NCI-H187 (cell line): ENCODE measurements around the gene LDB2.
"Not testable (repeated sequence)": the region's sequence is repeated elsewhere in the genome, so short reads cannot be mapped to it uniquely, and the experiment has no call there.

ENCODE experiments used
- DNase-seq, 2 experiments: peaks; one replicate each; lab custom pipeline; 2025; lab: John Stamatoyannopoulos, UW

LDB2 gene

GRCh38 chr4:16897991-16898827, at the start of gene LDB2:
TSS of gene LDB2 (minus strand) at chr4:16898645.
- DNase-seq, result no peak

DNA sequence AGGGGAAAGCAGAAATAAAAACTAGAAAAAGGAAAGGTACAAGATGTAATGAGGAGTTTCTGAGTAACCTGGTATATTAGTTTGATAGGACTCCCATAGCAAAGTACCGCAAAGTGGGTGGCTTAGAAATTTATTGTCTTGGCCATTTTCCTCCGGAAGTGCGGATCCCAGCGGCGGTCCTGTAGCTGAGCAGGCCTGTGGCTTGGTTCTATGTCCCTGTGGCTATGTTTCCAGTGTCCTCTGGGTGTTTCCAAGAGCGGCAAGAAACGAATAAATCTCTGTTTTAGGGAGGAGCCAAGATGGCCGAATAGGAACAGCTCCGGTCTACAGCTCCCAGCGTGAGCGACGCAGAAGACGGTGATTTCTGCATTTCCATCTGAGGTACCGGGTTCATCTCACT, 44.0 kb upstream of the LDB2 start:
- no peak for DNase-seq

GRCh38 chr4:16939178-16939577, 40.7 kb upstream of the LDB2 start:
- DNase-seq, result no peak

GRCh38 chr4:16938512-16939040, 40.1 kb upstream of the LDB2 start:
- DNase-seq, result no peak

DNA sequence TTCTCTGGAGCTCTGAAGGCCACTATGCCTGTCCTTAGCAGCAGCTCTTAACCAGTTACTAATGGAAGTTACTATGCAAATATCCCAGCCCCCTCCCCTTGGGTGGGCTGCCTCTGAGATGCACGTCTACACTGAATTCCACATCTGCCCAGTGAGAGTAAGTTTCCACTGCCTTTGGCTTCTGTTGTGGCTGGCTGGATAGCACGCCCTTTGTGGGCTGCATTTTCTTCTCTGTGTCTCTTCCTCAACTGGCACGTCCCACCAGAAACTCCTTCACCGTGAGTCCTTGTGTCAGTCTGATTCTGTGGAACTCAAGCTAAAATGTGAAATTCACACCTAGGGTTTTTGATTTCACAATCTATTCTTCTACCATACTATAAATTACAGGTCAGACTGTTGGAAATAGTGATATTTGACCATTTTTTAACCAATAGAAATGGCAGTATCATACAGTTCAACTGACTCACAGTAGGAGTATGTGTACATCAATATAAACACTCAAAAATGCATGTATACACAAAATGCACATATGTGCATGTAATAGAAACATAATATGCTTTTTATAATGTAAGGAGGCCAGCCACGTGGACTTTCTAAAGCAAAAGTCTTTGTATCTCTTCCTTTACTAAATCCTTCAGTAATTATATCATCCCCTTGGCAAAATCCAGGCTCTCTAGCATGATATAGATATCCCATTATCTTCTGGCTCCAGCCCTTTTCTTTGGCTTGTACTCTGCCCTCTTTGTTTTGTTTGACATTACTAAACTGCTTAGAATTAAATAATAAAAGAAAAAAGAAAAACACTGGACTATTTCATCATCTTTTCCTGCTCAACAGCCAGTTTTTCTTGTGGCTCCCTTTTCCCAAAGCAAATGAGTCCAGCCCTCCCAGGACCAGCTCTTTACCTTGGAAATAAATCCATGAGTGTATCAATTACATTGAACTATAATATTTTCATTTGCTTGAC, 33.2 kb upstream of the LDB2 start:
- no peak for DNase-seq

GRCh38 chr4:16926214-16926613, 27.8 kb upstream of the LDB2 start:
- no peak for DNase-seq

DNA sequence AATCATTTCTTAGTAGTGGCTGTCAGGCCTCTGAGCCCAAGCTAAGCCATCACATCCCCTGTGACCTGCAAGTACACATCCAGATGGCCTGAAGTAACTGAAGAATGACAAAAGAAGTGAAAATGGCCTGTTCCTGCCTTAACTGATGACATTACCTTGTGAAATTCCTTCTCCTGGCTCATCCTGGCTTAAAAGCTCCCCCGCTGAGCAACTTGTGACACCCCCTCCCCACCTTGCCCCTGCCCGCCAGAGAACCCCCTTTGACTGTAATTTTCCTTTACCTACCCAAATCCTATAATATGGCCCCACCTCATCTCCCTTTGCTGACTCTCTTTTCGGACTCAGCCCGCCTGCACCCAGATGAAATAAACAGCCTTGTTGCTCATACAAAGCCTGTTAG, 20.3 kb upstream of the LDB2 start:
- not testable (repeated sequence) for DNase-seq

GRCh38 chr4:16916719-16917337, 18.4 kb upstream of the LDB2 start:
- DNase-seq, result peak; percentile 11 to 25

GRCh38 chr4:16916031-16916430, 17.6 kb upstream of the LDB2 start:
- no peak for DNase-seq

DNA sequence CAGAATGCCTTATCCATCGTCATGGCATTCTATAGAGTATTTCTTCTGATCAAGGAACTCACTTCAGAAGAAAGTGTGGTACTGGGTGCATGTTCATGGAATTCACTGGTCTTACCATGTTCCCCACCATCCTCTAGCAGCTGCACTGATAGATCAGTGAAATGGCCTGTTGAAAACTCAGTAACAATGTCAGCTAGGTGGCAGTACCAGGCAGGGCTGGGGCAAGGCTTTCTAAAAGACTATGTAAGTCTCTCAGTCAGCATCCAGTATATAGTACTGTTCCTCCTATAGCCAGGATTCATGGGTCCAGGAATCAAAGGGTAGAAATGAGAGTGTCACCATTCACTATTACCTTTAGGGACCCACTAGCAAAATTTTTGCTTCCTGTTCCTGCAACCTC, 15.8 kb upstream of the LDB2 start:
- no peak for DNase-seq

GRCh38 chr4:16912896-16913295, 14.5 kb upstream of the LDB2 start:
- DNase-seq, result no peak

DNA sequence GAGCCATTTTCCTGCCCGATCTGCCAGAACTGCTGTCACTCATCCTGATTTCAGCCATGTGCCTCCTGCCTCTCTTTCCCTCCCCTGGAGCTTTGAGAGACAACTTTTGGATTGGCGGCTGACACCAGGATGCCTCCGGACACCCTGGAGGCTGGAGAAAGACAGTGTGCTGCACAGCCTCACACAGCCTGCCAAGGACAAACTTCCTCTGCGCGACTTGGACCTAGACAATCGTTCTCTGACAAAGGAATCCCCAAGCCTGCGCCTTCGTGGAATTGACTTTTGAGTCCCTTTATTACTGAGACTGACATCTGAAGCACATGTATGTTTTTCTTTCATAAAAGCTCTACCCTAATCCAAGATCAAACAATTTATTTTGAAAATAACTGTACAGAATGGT, 10.8 kb upstream of the LDB2 start:
- DNase-seq, result no peak

GRCh38 chr4:16908377-16909021, 10.1 kb upstream of the LDB2 start:
- DNase-seq, result no peak

GRCh38 chr4:16900325-16900724, 1.9 kb upstream of the LDB2 start:
- DNase-seq, result no peak

GRCh38 chr4:16896881-16897750, 1.3 kb downstream of the LDB2 start:
- DNase-seq, result no peak

DNA sequence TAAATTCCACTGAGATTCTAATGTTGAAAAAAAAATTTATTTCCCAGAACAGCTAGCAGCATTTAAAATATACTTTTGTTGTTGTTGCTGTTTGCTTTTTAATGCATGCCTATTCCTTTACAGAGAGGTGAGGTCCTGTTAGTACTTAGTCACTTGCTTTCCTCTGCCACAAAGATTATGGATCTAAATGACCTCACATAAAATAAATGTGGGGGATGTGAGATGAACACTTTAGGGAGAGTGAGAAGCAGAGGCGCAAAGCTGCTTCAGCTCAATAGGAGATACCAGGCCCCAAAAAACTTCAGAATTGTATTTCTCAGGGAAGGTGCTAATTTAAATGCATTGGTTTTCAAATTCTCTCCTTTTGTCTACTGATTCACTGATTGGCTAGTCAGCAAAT, 4.0 kb downstream of the LDB2 start:
- no peak for DNase-seq

GRCh38 chr4:16893141-16893651, 5.2 kb downstream of the LDB2 start:
- DNase-seq, result no peak

GRCh38 chr4:16890651-16891050, 7.8 kb downstream of the LDB2 start:
- no peak for DNase-seq

GRCh38 chr4:16889945-16890344, 8.5 kb downstream of the LDB2 start:
- DNase-seq, result no peak

GRCh38 chr4:16887887-16888286, 10.6 kb downstream of the LDB2 start:
- no peak for DNase-seq
